ENCODE measurements around the gene SNX22.

The SNX22 gene

GRCh38 chr15:64136347-64136746 lies 15.2 kb upstream of the SNX22 start:
- DNase-seq: no peak

- no peak for DNase-seq
Measured at GRCh38 chr15:64137226-64137833, 14.2 kb upstream of the SNX22 start.

GRCh38 chr15:64138331-64138941 lies 13.1 kb upstream of the SNX22 start:
- DNase-seq: no peak

- DNase-seq: no peak
Measured at GRCh38 chr15:64141798-64142512, 9.6 kb upstream of the SNX22 start.

GRCh38 chr15:64143276-64143675 lies 8.3 kb upstream of the SNX22 start:
- no peak for DNase-seq

GRCh38 chr15:64144192-64144564 lies 7.4 kb upstream of the SNX22 start:
- DNase-seq: no peak

GRCh38 chr15:64144565-64145281 lies 6.8 kb upstream of the SNX22 start:
- DNase-seq: no peak

- no peak for DNase-seq
Measured at GRCh38 chr15:64146041-64146440, 5.5 kb upstream of the SNX22 start.

- DNase-seq: no peak
Measured at GRCh38 chr15:64146520-64146884, 5.0 kb upstream of the SNX22 start.

GRCh38 chr15:64146885-64147681 lies 4.4 kb upstream of the SNX22 start:
- DNase-seq: no peak

- no peak for DNase-seq
Measured at GRCh38 chr15:64148168-64148567, 3.4 kb upstream of the SNX22 start.

- no peak for DNase-seq
Measured at GRCh38 chr15:64148581-64148980, 3.0 kb upstream of the SNX22 start.

- no peak for DNase-seq
Measured at GRCh38 chr15:64149424-64149823, 2.1 kb upstream of the SNX22 start.

GRCh38 chr15:64149893-64150578 lies 1.5 kb upstream of the SNX22 start:
- no peak for DNase-seq

GRCh38 chr15:64152507-64153387 lies 1.2 kb downstream of the SNX22 start:
- no peak for DNase-seq

GRCh38 chr15:64153480-64154367 lies 2.2 kb downstream of the SNX22 start:
- DNase-seq: peak; percentile 79

- DNase-seq: no peak
Measured at GRCh38 chr15:64155802-64156651, 4.5 kb downstream of the SNX22 start.

- no peak for DNase-seq
Measured at GRCh38 chr15:64156652-64157331, 5.3 kb downstream of the SNX22 start.

All from kidney glomerular epithelial cell (primary cell).